Fibroblast of lung (primary cell): ENCODE data around the gene ZNG1C.
"Not testable (repeated sequence)": the region's sequence is repeated elsewhere in the genome, so short reads cannot be mapped to it uniquely, and the experiment has no call there.

Experiments used
- EZH2 ChIP-seq: IDR thresholded peaks from 2 replicates; pipeline ENCODE4 v1.5.1; 2012; ENCODE audit warnings: low read length, control low read depth, mild to moderate bottlenecking; ENCODE audit errors: missing control alignments
- TF ChIP-seq, protein P1 (sequence below), 2 donors: IDR thresholded peaks in 1 of 2; conservative IDR thresholded peaks in 1 of 2; 1 replicate in 1 of 2; 2 replicates in 1 of 2; pipeline ENCODE4 v1.5.1; 2011 to 2012; ENCODE audit warnings: low read length in 2 of 2, control low read depth in 1 of 2, inconsistent platforms in 1 of 2, low read depth in 1 of 2, mild to moderate bottlenecking in 1 of 2

GRCh38 chr9:68338000-68338399, 96.2 kb downstream of the ZNG1C start:
- TF ChIP-seq EZH2 = not testable (repeated sequence)
- TF ChIP-seq, protein P1, sequence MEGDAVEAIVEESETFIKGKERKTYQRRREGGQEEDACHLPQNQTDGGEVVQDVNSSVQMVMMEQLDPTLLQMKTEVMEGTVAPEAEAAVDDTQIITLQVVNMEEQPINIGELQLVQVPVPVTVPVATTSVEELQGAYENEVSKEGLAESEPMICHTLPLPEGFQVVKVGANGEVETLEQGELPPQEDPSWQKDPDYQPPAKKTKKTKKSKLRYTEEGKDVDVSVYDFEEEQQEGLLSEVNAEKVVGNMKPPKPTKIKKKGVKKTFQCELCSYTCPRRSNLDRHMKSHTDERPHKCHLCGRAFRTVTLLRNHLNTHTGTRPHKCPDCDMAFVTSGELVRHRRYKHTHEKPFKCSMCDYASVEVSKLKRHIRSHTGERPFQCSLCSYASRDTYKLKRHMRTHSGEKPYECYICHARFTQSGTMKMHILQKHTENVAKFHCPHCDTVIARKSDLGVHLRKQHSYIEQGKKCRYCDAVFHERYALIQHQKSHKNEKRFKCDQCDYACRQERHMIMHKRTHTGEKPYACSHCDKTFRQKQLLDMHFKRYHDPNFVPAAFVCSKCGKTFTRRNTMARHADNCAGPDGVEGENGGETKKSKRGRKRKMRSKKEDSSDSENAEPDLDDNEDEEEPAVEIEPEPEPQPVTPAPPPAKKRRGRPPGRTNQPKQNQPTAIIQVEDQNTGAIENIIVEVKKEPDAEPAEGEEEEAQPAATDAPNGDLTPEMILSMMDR (conservative IDR thresholded peaks at IDR 0.05 in 1 of 2, IDR thresholded peaks at IDR 0.05 in 1 of 2; ENCODE audit: low read depth in 1 of 2, low read length in 2 of 2) = not testable (repeated sequence)
